ENCODE results near the gene ZBTB20.

ZBTB20 gene

DNA sequence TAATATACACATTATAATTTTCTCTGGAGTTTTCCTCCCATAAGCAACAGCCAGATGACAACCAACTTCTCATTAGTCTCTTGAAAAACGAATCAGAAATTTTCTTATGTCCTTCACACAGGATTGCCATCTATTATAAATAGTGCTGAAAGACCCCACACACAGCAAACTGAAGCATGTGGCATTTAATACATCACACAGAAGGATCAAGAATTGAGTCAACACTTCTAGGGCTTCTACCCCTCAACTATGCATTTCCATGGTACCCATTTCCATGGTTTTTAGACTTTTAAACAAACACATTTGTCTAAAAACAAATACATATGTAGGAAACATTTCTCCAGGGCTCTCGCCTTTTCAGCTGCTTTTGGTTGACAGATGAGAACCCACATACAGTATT lies 282.1 kb downstream of the ZBTB20 start:
- no peak for DNase-seq

DNA sequence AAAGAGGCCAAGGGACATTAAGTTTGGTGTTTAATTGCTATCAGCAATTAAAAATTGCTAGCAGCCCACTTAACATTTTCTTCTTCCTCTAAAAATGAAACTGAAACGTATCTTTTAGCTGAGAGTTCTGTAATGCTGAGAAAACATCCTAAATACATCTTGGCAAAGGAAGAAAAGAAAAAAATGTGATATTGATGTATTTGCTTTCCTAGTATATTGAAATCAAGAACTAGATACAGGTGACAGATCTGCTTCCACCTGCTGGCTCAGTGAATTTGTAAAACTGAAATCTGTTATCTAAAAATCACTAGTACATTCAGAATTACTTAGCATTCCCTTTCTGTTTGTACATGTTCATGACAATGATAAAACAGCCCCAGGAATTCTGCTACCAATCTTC lies 283.2 kb downstream of the ZBTB20 start:
- DNase-seq, result no peak

DNA sequence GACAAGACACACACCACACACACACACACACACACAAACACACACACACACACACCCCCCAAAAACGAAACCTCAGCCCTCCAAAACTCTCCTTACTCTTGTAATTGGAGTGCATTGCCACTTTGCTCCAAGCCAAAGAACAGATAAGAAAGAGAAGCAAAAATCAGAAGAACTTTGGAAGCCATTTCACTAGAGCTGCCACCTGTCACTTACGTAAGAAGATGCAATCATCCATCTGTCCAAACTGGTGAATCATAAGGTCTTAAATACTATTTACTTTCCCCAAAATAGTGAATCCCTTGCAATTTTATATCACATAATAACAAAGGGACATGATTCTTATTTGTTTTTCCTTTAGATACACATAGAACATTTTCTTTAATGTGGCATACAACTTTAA lies 285.4 kb downstream of the ZBTB20 start:
- no peak for DNase-seq

DNA sequence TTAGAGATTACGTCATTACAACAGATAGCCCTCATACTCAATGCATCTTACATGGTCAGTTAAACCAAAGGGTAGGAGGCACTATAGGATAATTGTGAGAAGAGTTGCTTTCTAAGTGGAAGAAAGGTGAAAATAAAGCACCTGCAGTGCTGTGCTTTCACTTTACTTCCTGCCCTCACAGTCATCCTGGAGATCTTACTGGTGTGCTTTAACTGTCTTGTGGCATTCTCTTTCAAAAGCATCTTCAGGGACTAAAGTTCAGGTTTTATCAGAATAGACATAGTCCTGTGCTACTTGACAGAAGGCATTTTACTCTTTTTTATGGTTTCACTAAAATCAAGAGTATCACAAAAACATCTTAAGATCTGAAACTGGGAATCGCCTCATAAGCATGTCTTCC lies 286.6 kb downstream of the ZBTB20 start:
- no peak for DNase-seq

DNA sequence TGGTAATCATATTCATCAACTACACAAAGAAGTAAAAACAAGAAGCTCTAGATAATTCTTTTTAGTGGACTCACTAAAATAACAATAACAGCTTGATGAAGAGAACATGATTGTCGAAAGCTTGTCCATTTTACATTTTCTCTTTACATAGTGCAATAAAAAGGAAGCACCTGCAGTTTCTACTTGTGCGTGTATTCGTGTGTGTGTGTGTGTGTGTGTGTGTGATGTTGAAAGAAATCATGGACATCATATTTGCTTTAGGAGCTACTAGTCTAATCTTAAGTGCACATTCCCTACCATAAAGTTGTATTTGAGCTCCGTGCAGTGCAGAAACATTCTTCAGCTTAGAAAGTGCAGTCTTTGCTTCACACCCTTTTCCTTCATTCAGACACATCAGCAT lies 288.8 kb downstream of the ZBTB20 start:
- no peak for DNase-seq

DNA sequence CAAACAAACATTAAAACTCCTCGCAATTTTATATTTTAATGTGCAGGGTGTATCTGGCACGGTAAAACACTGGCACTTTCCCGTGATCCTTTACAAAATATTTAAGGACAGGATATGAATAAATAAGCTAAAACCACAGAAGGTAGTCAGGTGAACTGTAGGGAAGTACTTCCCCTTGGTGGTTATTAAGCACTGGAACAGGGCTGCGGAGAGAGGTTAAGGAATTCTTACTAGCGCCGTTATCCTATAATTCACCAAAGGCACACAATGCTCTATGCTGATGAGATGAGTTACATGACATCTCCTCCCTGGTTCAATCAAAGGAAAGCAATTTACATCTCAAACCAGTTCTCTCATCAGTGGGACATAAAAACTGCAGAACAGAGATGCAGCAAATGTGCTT lies 289.8 kb downstream of the ZBTB20 start:
- DNase-seq, result no peak

DNA sequence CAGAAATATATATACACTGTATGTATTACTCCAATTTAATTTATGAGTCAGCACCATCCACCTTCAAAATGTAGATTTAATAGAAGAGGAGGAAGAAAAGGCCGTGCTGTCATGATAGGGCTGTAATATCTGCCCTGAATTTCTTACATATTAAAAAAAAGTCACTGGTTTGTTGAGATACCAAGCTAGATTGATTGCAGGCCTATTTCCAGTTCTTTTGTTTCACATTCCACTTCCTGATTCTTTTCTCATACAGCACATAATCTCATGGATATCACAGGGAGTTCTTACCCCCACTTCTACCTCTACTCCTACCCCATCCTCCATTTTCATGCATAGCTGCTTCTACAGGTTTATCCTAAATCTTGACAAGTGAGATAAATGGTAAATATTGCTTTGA lies 290.3 kb downstream of the ZBTB20 start:
- no peak for DNase-seq

DNA sequence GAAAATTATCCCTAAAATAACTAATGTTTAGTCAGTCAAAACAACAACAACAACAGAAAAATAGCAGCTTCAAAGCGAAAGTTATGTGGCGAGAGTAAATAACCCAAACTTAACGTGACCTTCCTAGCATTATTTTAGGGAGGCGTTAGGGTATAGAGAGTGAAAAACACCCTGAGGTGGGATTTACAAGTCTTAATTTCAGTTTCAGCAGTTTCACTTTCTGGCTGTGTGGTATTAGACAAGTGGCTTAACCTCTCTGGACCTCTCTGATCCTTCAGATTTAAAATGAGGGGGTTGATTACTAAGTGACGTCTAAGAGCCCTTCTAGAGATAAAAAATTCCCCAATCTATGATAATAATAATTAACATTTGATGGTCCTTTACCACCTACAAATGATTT lies 291.2 kb downstream of the ZBTB20 start:
- DNase-seq, result no peak

DNA sequence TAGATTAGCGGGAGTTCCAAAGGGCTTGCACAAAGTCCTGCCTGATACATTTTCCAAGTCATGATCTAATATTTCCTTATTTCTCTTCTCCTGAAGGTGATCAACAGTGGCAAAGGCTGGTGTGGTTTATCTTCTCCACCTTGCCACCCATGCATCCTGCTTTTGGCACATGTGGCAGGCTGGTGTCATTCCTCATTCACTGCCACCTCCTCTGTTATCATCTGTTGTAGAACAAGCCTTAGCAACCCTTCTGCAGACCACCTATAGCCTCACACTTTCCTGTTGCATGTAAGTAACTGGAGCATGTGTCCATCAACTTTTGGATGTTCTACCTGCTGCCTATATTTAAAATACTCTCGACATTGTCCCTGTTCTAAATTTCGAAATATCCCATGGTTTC lies 294.1 kb downstream of the ZBTB20 start:
- DNase-seq, result no peak

DNA sequence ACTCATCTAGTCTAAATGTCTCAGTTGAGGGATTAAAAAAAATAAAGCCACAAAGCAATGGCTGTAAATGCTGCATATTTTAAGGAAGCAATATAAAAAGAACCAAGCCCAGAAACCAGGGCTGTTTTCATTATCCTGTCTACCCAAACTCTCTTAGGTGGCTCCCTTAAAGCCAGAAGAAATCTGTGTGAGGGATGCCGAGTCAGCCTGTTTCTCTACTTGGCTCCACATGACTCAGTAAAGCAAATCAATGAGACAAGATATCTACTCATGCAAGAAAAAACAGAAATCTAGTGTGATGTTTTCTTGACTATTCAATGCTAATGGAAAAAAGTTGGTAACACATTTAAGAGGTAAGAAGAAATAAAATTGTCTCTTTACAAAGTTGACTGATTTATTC lies 296.2 kb downstream of the ZBTB20 start:
- DNase-seq, result no peak

DNA sequence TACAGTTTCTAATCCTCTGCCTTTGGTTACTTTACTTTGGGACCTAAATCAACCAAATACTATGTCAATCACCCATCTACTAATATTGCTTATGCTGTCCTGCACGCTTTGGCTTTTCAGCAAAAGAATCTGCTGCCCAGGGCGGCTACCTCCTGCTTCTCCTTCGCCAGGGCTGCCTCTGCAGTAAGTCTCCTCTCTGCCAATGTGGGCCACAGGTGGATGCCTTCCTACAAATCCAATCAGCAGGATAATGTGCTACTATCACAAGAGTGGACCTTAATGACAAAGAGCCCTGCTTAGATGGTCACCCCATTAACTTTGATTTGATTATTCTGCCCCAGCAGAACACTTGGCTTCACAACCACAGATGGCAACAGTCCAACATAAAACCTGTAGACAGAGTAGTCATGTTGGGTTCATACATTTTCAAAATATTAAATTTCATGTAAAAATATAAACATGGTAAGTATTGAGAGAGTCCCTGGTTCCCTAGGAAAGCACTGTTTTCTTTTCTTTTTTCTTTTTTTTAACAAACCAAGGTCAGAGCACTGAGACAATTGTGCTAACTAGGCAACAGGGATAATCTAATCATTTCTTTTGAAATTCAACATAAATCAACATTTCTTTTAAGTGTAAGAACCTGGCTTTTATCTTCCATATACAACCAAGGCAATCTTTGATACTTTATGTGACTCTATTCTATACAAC lies 298.3 kb downstream of the ZBTB20 start:
- DNase-seq, result no peak

DNA sequence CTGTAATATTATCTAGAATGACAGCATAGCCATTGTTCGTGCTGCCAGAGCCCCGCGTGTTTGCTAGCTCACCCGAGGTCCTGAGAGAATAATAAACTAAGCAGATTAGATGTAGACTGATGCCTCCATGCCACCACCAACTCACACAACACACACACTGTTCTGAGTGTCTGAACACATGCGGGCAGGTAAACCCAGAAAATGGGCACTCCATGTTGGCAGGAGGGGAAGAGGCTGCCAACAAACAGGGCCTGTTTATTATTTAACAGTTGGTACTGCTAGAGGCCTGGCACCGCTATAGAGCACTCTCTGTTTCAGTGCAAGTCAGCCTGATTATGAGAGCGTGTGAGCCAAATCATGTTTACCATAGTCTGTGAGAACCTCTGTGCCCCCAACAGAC lies 299.0 kb downstream of the ZBTB20 start:
- no peak for DNase-seq

DNA sequence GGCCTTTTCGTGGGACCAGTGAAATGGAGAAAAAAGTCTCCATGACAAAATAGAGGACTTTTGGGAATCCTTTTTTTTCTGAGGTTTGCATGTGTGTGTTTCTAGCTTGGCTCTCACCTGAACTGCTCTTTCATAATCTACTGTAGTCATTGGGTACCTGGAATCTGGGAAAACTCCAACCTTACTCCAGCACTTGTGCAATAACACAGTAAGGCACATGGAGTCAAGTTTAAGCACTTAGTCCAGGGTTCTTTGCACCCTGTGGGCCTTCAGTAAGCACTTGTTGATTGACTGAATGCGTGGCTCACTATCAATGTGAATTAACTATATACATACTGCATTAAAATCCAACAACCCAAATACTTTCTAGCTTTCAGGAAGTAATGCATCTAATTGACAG lies 299.5 kb downstream of the ZBTB20 start:
- no peak for DNase-seq

DNA sequence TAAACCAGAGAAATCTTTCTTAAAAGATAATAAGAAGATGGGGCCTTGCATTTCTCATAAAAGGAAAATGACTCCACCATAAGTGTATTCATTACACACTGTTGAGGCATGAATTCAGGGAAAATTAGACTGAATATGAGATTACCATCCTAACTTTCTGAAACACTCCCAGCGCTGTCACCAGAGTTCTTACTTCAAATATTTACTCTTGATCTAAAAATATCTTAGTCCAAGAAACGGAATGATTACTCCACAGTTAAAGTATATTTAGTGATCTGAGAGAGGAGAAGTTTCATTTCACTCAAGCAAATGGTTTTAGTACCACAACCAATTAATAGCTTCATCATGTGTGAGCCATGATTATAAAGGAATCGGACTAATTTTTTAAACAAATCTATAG lies 300.3 kb downstream of the ZBTB20 start:
- no peak for DNase-seq

DNA sequence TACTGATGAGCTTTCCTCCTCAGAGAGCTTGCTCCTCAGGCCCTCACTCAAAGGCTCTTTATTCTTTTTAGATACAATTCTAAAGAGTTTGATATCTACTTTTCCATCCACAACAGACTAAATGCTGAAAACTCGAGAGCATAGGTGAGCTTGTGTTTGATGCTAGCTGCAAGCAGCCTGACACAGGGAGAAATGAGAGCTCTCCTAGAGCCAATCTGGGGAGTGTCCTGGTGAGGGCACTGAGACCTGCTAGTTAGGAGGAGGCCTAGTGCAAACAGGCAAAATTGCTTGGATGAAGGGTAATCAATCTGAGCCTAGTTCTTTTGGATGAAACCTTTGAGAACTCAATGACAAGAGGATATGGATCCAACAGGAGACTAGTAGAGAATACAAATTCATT lies 300.8 kb downstream of the ZBTB20 start:
- DNase-seq, result no peak

DNA sequence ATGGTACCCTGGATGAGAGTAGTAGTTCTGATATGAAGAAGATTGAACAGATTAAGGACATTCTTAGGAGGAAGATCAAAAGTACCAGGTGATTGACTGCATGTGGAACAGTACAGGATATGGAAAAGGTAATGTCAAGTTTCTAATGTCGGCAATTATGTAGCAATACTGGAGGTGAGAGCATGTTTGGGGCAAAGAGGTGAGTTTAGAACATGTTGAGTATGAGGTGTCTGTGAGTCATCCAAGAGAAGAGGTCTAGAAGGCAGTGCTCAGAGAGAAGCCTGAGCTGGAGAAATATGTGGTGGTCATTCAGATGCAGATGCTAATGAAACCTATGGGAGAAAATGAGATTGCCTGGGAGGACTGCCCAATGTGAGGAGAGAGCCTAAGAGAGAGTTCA lies 305.6 kb downstream of the ZBTB20 start:
- DNase-seq, result no peak

DNA sequence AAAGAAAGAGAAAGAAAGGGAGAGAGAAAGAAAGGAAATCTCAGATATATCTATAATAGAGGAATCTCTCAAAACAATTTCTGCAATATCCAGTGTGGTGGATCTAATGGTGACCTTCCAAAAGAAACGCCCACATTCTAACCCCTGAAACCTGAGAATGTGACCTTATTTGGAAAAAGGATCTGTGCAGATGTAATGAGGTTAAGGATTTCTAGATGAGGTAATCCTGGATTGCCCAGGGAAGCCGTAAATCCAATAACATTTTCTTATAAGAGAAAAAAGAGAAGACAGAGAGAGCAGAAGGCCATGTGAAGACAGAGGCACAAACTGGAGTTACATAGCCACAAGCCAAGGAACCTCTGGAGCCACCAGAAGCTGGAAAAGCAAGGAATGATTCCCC lies 307.6 kb downstream of the ZBTB20 start:
- no peak for DNase-seq

DNA sequence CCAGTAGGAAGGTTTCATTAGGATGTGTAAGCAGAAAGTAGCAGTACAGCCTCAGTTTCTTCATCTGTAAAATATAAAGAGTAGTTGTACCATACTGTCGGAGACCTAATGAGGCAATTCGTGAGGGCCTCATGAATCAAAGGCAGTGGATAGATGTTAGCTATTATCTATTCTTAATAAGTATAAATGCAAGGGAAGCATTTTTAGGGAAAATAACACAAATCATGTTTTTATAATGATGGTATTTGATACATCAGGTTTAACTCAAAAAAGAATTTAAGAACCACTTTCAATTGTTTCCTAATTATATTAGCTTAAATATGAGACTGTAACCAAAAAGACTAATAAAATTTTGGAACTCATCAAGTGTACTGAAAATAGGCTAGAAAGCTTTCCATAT lies 309.1 kb downstream of the ZBTB20 start:
- no peak for DNase-seq

DNA sequence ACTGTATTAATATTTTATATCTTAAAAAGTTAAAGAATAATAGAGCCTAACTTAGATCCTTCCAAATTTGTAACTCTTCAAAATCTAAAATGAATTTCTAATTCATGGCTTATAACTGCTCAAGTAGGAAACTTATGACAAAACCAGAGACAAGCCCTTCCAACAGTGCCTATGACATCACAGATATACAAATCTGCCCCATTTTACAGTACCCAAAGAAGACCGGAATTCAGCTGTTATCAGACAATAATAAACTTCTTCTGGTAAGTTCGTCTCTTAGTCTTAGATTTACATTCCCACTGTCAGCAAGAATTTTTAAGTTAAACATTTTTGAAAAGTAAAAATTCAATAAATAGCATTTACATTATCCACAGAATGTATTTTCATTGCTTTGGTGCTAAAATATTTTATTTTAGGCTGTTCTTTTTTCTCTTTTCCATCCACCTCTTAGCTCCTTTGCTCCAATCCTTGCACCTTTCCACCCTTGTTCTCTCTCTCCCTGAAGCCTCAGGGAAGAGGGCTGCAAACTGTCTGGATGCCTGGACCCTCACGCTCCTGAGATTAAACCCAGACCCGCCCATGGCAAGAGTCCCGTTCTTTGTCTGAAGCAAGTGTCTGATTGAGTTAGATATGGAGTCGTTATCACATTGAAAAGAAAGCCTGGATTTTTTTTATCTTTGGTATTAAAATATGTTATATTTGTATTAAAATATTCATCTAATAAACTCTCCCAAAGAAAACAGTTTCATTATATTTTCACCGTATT lies 312.7 kb downstream of the ZBTB20 start:
- DNase-seq, result no peak

DNA sequence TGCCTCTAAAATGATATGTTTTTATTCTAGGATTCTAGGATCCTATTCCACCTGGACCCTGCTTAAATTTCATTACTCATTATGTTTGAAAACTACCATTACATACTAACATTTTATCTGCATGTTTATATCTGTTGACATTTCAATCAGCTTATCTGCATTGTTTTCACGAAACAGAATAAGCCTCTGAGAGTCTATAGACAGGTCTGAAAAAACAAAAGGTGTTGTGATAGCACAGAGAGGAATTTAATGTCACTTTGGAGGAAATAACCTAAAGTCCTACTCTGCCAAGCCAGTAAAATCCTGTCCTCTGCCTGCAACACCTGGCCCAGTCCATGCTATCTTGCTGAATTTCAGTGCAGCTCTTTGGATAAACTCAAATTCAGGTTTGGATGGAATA lies 315.2 kb downstream of the ZBTB20 start:
- no peak for DNase-seq

DNA sequence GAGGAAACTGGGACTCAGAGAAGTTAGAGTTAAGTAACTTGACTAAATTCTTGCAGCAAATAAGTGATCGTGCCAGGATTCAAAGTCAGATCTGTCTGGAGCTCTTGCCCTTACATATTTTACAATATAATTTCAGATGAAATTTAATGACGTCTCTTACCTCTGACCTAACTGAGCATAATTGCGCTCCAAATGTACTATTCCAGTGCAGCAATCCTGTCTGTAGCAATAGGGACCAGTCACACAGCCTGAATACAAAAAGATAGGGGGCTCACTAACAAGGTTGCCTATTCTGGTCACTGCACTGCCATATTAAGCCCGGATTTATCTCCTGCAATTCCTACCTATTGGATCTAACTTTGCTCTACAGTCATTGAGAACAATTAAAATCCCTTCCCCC lies 316.4 kb downstream of the ZBTB20 start:
- DNase-seq, result no peak

DNA sequence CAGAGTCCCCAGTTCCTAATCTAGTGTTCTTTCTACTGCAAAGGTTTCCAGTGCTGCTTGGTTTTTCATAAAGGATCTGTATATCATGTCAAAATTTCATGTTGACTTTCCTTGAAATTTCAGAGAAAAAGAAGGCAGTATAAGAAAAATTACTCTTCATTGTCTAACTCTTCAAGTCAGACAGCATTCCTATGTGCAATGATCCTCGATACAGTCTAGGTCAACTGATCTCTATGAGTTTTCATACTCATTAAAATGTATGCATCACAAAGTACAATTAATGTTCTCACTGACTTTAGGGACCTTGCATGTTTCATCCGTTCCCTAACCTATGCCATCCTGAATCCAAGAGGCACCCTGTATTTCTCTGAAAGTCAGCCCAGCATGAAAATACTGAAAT lies 317.3 kb downstream of the ZBTB20 start:
- no peak for DNase-seq

DNA sequence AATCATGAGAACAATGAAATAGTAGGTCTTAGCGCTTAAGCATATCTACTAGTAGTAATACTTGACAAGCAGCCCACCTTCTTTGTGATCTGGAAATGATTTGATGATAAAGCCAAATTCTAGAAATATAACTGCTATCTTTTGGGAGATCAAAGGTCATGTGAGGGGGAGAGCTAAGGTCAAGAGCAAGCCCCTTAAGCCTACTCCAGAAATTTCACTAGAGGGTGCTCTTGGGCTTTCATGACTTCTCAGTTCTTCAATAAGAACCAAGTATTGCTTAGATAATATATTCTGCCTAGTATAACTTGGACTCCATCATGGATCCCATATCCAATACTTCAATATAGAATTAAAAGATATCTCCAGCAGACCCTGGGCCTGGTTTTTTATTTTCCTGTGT lies 319.6 kb downstream of the ZBTB20 start:
- DNase-seq, result peak; percentile 50

DNA sequence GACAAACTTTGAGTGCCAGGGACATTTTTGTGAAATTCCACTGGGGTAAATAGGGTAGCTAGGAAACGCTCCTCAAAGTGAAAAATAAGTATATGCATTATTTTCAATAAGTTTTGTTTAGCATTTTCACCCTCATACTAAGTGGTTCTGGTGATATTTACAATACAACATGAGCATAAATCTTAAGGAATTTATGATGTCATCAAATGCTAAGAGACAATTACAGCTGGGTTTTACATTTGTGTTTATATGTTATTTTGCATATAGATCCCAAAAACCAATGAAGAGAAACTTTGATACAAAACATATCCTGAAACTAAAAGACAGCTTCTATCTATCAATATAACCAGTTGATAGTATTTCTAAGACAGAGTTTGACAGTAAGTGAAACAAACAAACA lies 323.1 kb downstream of the ZBTB20 start:
- DNase-seq, result no peak

DNA sequence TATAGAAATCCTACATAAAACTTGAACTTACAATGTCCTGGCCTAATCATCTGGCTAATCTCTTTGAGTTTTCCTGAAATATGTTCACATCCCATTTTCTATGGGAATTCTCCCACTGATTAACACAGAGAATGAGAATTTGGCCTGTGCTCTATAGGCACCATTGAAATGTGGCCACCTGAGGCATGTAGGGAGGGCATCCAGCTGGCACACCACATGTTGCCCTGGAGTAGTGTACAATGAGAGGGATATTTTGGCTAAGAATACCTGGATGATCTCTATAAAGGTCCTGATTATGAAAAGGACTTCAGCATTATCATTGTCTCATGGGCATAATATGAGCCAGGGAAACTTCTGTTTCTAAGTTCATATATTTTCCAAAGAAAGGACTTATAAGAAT lies 324.0 kb downstream of the ZBTB20 start:
- DNase-seq, result no peak

Data from NCI-H2081 treated with DMSO at 0.1 percent for 48 hours (cell line).